Trophoblast cell (in vitro differentiated cells and primary cell): ENCODE results near the gene CRISPLD2.
A peak's percentile ranks its signal among the peaks of the same experiment; 100 is the strongest.

Experiments used
- DNase-seq, 2 donors: peaks; one replicate each; pipeline ENCODE4 v3.0.0-alpha.2; 2016
- H2AFZ ChIP-seq: 2 replicates; pipeline ENCODE4 v1.6.1; 2013; ENCODE audit warnings: low read length, moderate library complexity, mild to moderate bottlenecking; ENCODE audit not compliant: insufficient read depth, poor library complexity
- H2AK5ac ChIP-seq: 2 replicates; pipeline ENCODE4 v1.6.1; 2013; ENCODE audit warnings: mild to moderate bottlenecking, low read length
- H2BK120ac ChIP-seq: 2 replicates; pipeline ENCODE4 v1.6.1; 2013; ENCODE audit warnings: low read length, mild to moderate bottlenecking, moderate library complexity; ENCODE audit not compliant: insufficient read depth, poor library complexity
- H2BK12ac ChIP-seq: 2 replicates; pipeline ENCODE4 v1.6.1; 2013; ENCODE audit warnings: mild to moderate bottlenecking, low read length, moderate library complexity
- H2BK5ac ChIP-seq: 2 replicates; pipeline ENCODE4 v1.6.1; 2013; ENCODE audit warnings: low read length, low read depth, moderate library complexity, mild to moderate bottlenecking; ENCODE audit not compliant: poor library complexity
- H3K14ac ChIP-seq: 2 replicates; pipeline ENCODE4 v1.6.1; 2013; ENCODE audit warnings: mild to moderate bottlenecking, low read length
- H3K18ac ChIP-seq: 2 replicates; pipeline ENCODE4 v1.6.1; 2013; ENCODE audit warnings: mild to moderate bottlenecking, low read length
- H3K23ac ChIP-seq: 2 replicates; pipeline ENCODE4 v1.6.1; 2013; ENCODE audit warnings: low read length
- H3K27ac ChIP-seq: 2 replicates; pipeline ENCODE4 v1.5.1; 2013; ENCODE audit warnings: low read depth, mild to moderate bottlenecking, inconsistent platforms, low read length, moderate library complexity
- H3K27me3 ChIP-seq: 2 replicates; pipeline ENCODE4 v1.6.1; 2013; ENCODE audit warnings: inconsistent platforms, mild to moderate bottlenecking, low read length, moderate library complexity; ENCODE audit not compliant: insufficient read depth
- H3K36me3 ChIP-seq, 2 experiments: 1 replicate in 1 of 2; 2 replicates in 1 of 2; pipeline ENCODE4 v1.6.1; 2013; ENCODE audit warnings: low read length in 2 of 2, mild to moderate bottlenecking in 2 of 2, moderate library complexity in 1 of 2; ENCODE audit not compliant: insufficient read depth in 2 of 2, control insufficient read depth in 1 of 2
- H3K4ac ChIP-seq: 2 replicates; pipeline ENCODE4 v1.6.1; 2013; ENCODE audit warnings: low read depth, mild to moderate bottlenecking, low read length, moderate library complexity
- H3K4me1 ChIP-seq, 2 experiments: 1 replicate in 1 of 2; 2 replicates in 1 of 2; pipeline ENCODE4 v1.6.1; 2013; ENCODE audit warnings: low read length in 2 of 2, mild to moderate bottlenecking in 2 of 2, moderate library complexity in 1 of 2; ENCODE audit not compliant: insufficient read depth in 2 of 2, control insufficient read depth in 1 of 2
- H3K4me2 ChIP-seq: 2 replicates; pipeline ENCODE4 v1.6.1; 2013; ENCODE audit warnings: inconsistent platforms, mild to moderate bottlenecking, low read length, moderate library complexity
- H3K4me3 ChIP-seq: 2 replicates; pipeline ENCODE4 v1.5.1; 2013; ENCODE audit warnings: mild to moderate bottlenecking, low read depth, low read length, inconsistent platforms
- H3K79me1 ChIP-seq: one replicate; pipeline ENCODE4 v1.6.1; 2013; ENCODE audit warnings: low read length
- H3K79me2 ChIP-seq: 2 replicates; pipeline ENCODE4 v1.6.1; 2013; ENCODE audit warnings: low read length, mild to moderate bottlenecking; ENCODE audit not compliant: control insufficient read depth, insufficient read depth, poor library complexity
- H3K9ac ChIP-seq: 2 replicates; pipeline ENCODE4 v1.6.1; 2013; ENCODE audit warnings: mild to moderate bottlenecking, low read length
- H3K9me3 ChIP-seq: 2 replicates; pipeline ENCODE4 v1.6.1; 2013; ENCODE audit warnings: low read depth, mild to moderate bottlenecking, control low read depth, inconsistent platforms, low read length; ENCODE audit not compliant: insufficient read depth
- H4K12ac ChIP-seq: 2 replicates; pipeline ENCODE4 v1.6.1; 2013; ENCODE audit warnings: low read depth, mild to moderate bottlenecking, low read length, moderate library complexity
- H4K8ac ChIP-seq: 2 replicates; pipeline ENCODE4 v1.6.1; 2013; ENCODE audit warnings: low read depth, mild to moderate bottlenecking, low read length, moderate library complexity
- H4K91ac ChIP-seq: one replicate; pipeline ENCODE4 v1.6.1; 2013; ENCODE audit warnings: low read depth, mild to moderate bottlenecking, low read length, moderate library complexity
- WGBS: extraction: QIAGEN DNeasy Blood & Tissue Kit; methylation state at CpG from one replicate; pipeline ENCODE4 v1.1.7; 2013; ENCODE audit warnings: missing lambda C conversion rate; ENCODE audit not compliant: insufficient read length, insufficient coverage; ENCODE audit errors: extremely low coverage; 5-methylcytosine and 5-hydroxymethylcytosine counted together

CRISPLD2 gene

DNA sequence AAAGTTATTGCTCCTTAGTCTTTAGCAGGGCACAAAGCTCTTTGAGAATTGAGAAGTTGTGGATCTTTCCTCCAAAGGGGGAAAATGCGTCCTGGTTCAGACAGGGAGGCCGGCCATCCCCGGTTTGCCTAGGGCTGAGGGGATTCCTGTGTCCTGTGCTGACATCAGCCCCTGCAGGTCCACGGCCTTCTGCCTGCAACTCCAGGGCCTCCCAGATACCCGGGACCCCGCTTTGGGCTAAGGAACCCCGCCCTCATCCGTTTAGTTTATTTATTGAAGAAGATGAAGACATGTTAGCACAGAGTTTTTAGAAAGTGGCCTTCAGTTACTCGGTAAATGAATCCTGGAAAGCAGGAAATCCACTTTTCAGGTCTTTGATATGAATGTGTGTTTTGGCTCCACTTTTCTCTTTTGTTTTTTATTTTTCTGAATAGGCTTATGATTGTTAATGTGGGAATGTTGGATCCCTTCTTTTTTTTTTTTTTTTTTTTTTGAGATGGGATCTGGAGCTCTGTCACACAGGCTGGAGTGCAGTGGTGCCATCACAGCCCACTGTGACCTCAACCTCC, 65.6 kb downstream of the CRISPLD2 start:
- Histone ChIP-seq H2AFZ (no peak overlapping the region), H2BK120ac (no peak overlapping the region), H4K12ac (no peak overlapping the region), H3K4me2 (no peak overlapping the region), H3K9me3 (no peaks in the 10 kb centered on the region), H3K4me1 (peaks cover 23 to 25% of the 10 kb centered on the region in 2 experiments), H3K9ac (no peak overlapping the region), H3K79me2 (peaks cover 2% of the 10 kb centered on the region), H4K8ac (no peak overlapping the region), H3K27ac (peak overlapping the region; percentile 3), H2BK12ac (no peak overlapping the region), H3K4ac (no peak overlapping the region), H3K4me3 (no peak overlapping the region), H3K79me1 (peaks cover 9% of the 10 kb centered on the region), H3K14ac (no peak overlapping the region), H3K18ac (no peak overlapping the region), H2AK5ac (no peak overlapping the region), H3K27me3 (no peaks in the 10 kb centered on the region), H4K91ac (peak overlapping the region; percentile 43), H2BK5ac (no peak overlapping the region), H3K36me3 (peaks cover 55 to 59% of the 10 kb centered on the region in 2 experiments), H3K23ac (no peak overlapping the region)
- no CpG with 5 or more reads among the region's 9 CpGs for WGBS
- no peak for DNase-seq

- Histone ChIP-seq H2AK5ac (no peak overlapping the region), H3K23ac (no peak overlapping the region), H3K27me3 (no peaks in the 10 kb centered on the region), H3K18ac (no peak overlapping the region), H3K79me2 (no peaks in the 10 kb centered on the region), H3K36me3 (peaks cover 60 to 62% of the 10 kb centered on the region in 2 experiments), H2AFZ (no peak overlapping the region), H3K27ac (no peak overlapping the region), H2BK120ac (no peak overlapping the region), H3K4me2 (no peak overlapping the region), H3K9me3 (no peaks in the 10 kb centered on the region), H3K9ac (no peak overlapping the region), H2BK5ac (no peak overlapping the region), H3K79me1 (peaks cover 5% of the 10 kb centered on the region), H3K4ac (no peak overlapping the region), H4K12ac (no peak overlapping the region), H3K14ac (no peak overlapping the region), H3K4me3 (no peak overlapping the region), H4K91ac (no peak overlapping the region), H3K4me1 (peaks cover 18 to 21% of the 10 kb centered on the region in 2 experiments), H4K8ac (no peak overlapping the region), H2BK12ac (no peak overlapping the region)
- no CpG with 5 or more reads among the region's 11 CpGs for WGBS
- no peak for DNase-seq
Observed at GRCh38 chr16:84886497-84887090, 66.8 kb downstream of the CRISPLD2 start.

- no peaks in the 10 kb centered on the region for H3K27me3 ChIP-seq
- H3K14ac ChIP-seq, result no peak overlapping the region
- H2BK120ac ChIP-seq, result no peak overlapping the region
- no peak overlapping the region for H3K9ac ChIP-seq
- H3K4me3 ChIP-seq, result no peak overlapping the region
- no peak overlapping the region for H4K8ac ChIP-seq
- H2BK5ac ChIP-seq, result no peak overlapping the region
- H3K36me3 ChIP-seq, result peaks cover 66 to 67% of the 10 kb centered on the region in 2 experiments
- WGBS, result no CpG with 5 or more reads among the region's 15 CpGs
- no peak for DNase-seq
- no peak overlapping the region for H4K12ac ChIP-seq
- peaks cover 18 to 21% of the 10 kb centered on the region in 2 experiments for H3K4me1 ChIP-seq
- H3K9me3 ChIP-seq, result no peaks in the 10 kb centered on the region
- H3K4ac ChIP-seq, result no peak overlapping the region
- H2AFZ ChIP-seq, result no peak overlapping the region
- H3K79me2 ChIP-seq, result no peaks in the 10 kb centered on the region
- H3K27ac ChIP-seq, result no peak overlapping the region
- H3K18ac ChIP-seq, result no peak overlapping the region
- H3K79me1 ChIP-seq, result peaks cover 5% of the 10 kb centered on the region
- no peak overlapping the region for H4K91ac ChIP-seq
- no peak overlapping the region for H2AK5ac ChIP-seq
- H3K4me2 ChIP-seq, result no peak overlapping the region
- H3K23ac ChIP-seq, result no peak overlapping the region
- H2BK12ac ChIP-seq, result no peak overlapping the region
Observed at GRCh38 chr16:84887207-84887606, 67.4 kb downstream of the CRISPLD2 start.

DNA sequence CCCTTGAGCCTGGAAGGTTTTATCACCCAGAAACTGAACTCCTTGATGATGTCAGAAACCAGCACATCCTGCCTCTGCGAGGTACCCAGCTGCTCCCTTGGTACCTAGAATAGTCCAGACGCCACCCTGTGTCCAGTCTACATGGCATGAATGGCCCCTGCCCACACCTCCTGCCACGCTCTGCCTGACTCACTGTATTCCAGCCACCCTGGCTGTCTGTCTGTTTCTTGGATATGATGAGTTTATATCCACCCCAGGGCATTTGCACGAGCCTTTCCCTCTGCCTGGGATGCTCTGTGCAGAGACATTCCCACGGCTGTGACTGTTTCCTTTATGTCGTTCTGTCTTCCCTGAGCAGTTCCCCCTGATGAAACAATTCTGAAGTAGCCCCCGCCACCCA, 68.7 kb downstream of the CRISPLD2 start:
- DNase-seq, result no peak
- no peak overlapping the region for H4K8ac ChIP-seq
- no peak overlapping the region for H4K12ac ChIP-seq
- H3K79me2 ChIP-seq, result no peaks in the 10 kb centered on the region
- no peak overlapping the region for H3K9ac ChIP-seq
- no peak overlapping the region for H3K4me2 ChIP-seq
- H3K18ac ChIP-seq, result no peak overlapping the region
- H3K14ac ChIP-seq, result no peak overlapping the region
- peaks cover 72 to 73% of the 10 kb centered on the region in 2 experiments for H3K36me3 ChIP-seq
- H4K91ac ChIP-seq, result no peak overlapping the region
- H2AFZ ChIP-seq, result no peak overlapping the region
- no peak overlapping the region for H2BK12ac ChIP-seq
- H3K23ac ChIP-seq, result no peak overlapping the region
- no CpG with 5 or more reads among the region's 7 CpGs for WGBS
- H3K4ac ChIP-seq, result no peak overlapping the region
- H3K27me3 ChIP-seq, result no peaks in the 10 kb centered on the region
- H3K9me3 ChIP-seq, result no peaks in the 10 kb centered on the region
- H2AK5ac ChIP-seq, result no peak overlapping the region
- H2BK120ac ChIP-seq, result no peak overlapping the region
- peaks cover 12% of the 10 kb centered on the region in 2 experiments for H3K4me1 ChIP-seq
- no peak overlapping the region for H3K27ac ChIP-seq
- H2BK5ac ChIP-seq, result no peak overlapping the region
- H3K79me1 ChIP-seq, result peaks cover 2% of the 10 kb centered on the region
- no peak overlapping the region for H3K4me3 ChIP-seq
